ENCODE data around the gene TMEM86B. TPM values are rescaled to one million over a fixed set of nuclear protein-coding genes. Genes with fewer than 3 reads are reported as not detected.

TMEM86B gene
- total and polyA plus RNA-seq, 2 donors (not counting 3 experiments of a cell fraction or from before 2014, with no cell fraction given): 4.5 to 5.4 TPM

DNA sequence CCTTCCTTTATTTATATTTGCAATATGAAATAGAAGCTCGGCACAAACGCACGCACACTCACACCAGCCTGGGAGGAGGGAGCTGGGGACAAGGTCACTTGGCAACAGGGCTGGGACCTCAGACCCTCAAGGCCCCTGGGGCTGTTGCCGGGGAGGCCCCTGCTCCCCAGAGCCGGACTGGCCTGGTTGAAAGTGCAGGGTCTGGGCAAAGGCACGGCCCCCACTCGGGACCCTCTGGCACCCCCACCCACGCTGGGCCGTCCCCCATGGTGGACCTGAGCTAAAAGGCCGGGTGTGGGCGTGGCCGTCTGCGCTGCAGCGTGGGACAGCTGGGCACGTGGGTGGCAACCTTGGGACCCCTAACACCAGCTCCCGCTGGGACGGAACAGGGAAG is 1.2 kb upstream of the TMEM86B start:
- H3K4me2 ChIP-seq (ENCODE audit: insufficient read depth, low read length): no peak overlapping the region
- no peak for FAIRE-seq
- H3K9me1 ChIP-seq (replicated peaks; ENCODE audit: control insufficient read depth, extremely low read depth, insufficient read depth, low read length): no peaks in the 10 kb centered on the region
- no peak overlapping the region for H3K4me3 ChIP-seq (replicated peaks in 1 of 3; ENCODE audit: insufficient read depth in 1 of 3, low read depth in 1 of 3, low read length in 3 of 3)
- no peak overlapping the region for H2AFZ ChIP-seq (ENCODE audit: low read depth, low read length)
- no peak overlapping the region for H3K9ac ChIP-seq (replicated peaks; ENCODE audit: extremely low read depth, insufficient read depth, low read length)
- no peaks in the 10 kb centered on the region for H3K9me3 ChIP-seq (replicated peaks; ENCODE audit: control insufficient read depth, insufficient read depth, low read length)
- H3K27me3 ChIP-seq (ENCODE audit: control insufficient read depth in 2 of 2, insufficient read depth in 2 of 2, low read length in 2 of 2): no peaks in the 10 kb centered on the region
- no peak for TF ChIP-seq EZH2 (IDR thresholded peaks at IDR 0.05; ENCODE audit: borderline replicate concordance, low read depth, low read length, severe bottlenecking)
- TF ChIP-seq, protein P1, sequence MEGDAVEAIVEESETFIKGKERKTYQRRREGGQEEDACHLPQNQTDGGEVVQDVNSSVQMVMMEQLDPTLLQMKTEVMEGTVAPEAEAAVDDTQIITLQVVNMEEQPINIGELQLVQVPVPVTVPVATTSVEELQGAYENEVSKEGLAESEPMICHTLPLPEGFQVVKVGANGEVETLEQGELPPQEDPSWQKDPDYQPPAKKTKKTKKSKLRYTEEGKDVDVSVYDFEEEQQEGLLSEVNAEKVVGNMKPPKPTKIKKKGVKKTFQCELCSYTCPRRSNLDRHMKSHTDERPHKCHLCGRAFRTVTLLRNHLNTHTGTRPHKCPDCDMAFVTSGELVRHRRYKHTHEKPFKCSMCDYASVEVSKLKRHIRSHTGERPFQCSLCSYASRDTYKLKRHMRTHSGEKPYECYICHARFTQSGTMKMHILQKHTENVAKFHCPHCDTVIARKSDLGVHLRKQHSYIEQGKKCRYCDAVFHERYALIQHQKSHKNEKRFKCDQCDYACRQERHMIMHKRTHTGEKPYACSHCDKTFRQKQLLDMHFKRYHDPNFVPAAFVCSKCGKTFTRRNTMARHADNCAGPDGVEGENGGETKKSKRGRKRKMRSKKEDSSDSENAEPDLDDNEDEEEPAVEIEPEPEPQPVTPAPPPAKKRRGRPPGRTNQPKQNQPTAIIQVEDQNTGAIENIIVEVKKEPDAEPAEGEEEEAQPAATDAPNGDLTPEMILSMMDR (IDR thresholded peaks at IDR 0.05; ENCODE audit: extremely low read depth in 1 of 2, insufficient read depth in 1 of 2, low read depth in 1 of 2, low read length in 2 of 2): no peak
- no peak for TF ChIP-seq MYC (IDR thresholded peaks at IDR 0.05; ENCODE audit: low read depth, low read length)
- TF ChIP-seq JUN (IDR thresholded peaks at IDR 0.05; ENCODE audit: borderline replicate concordance, insufficient read depth, insufficient read length, low read depth): no peak
- no peak for TF ChIP-seq FOS (IDR thresholded peaks at IDR 0.05; ENCODE audit: borderline replicate concordance, insufficient read depth, low read length)
- TF ChIP-seq POLR2A (IDR thresholded peaks at IDR 0.05; ENCODE audit: low read depth, low read length): no peak
- TF ChIP-seq, protein P2, sequence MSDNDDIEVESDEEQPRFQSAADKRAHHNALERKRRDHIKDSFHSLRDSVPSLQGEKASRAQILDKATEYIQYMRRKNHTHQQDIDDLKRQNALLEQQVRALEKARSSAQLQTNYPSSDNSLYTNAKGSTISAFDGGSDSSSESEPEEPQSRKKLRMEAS (IDR thresholded peaks at IDR 0.05; ENCODE audit: insufficient read depth, insufficient read length): no peak
- TF ChIP-seq GATA2 (IDR thresholded peaks at IDR 0.05; ENCODE audit: insufficient read depth, insufficient read length, low read depth, low read length): no peak
- no peak for TF ChIP-seq POLR2AphosphoS5 (IDR thresholded peaks at IDR 0.05; ENCODE audit: insufficient read depth, low read depth, low read length)
- dilution Hi-C loops (cut with MboI; ENCODE audit: extremely low pct_ligation_motif_present, low sequenced_read_pairs) (no loop called here), intact Hi-C loops (cut with micrococcal nuclease) (no loop called here)
- no peaks in the 10 kb centered on the region for H4K20me1 ChIP-seq (replicated peaks; ENCODE audit: control insufficient read depth, extremely low read depth, insufficient read depth, low read length)
- BruUV-seq (replicated peaks): TSS peak; percentile 88
- peaks cover 2 to 43% of the 10 kb centered on the region in 2 experiments for H3K36me3 ChIP-seq (ENCODE audit: control insufficient read depth in 2 of 2, extremely low read depth in 1 of 2, insufficient read depth in 2 of 2, low read length in 2 of 2)
- CTCF ChIA-PET: interaction anchor here (0.7 kb wide), 1 partner anchor 89 kb away, joined by 4 read pairs; no protein-coding TSS in a partner anchor
- H3K4me1 ChIP-seq (ENCODE audit: control insufficient read depth, extremely low read depth, insufficient read depth, low read length): no peaks in the 10 kb centered on the region
- H3K79me2 ChIP-seq (ENCODE audit: control insufficient read depth, insufficient read depth, low read length): no peaks in the 10 kb centered on the region
- no peak for DNase-seq (ENCODE audit: low read depth, low spot score)
- POLR2A ChIA-PET: no interaction called here
- no peak overlapping the region for H3K27ac ChIP-seq (ENCODE audit: insufficient read depth, low read depth, low read length)
